ENCODE results near the gene CRYGB. TPM values are rescaled to one million over a fixed set of nuclear protein-coding genes. Genes with fewer than 3 reads are reported as not detected.

The CRYGB gene
- total and polyA plus RNA-seq, 10 of the 15 experiments (the other 5 are each of a cell fraction or from before 2014, with no cell fraction given) = not detected

DNA sequence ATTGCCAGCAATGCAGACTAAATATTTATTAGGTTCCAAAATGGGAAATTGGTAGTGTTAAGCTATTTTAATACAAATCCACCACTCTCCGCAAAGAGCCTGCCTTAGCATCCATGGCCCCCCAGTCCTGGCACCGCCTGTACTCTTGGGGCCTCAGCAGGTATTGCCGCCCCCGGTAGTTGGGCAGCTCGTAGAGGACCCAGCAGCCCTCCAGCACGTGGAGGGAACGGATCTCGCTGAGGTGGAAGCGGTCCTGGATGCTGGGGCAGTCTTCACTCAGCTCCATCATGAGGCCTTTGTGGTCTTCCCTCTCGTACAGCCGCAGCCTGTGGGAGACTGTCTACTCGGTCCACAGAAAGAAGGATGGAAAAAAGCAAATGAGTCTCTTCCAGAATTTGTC, 17.8 kb downstream of the CRYGB start:
- CTCF ChIA-PET = no interaction called here
- ATAC-seq = no peak
- Histone ChIP-seq H4K20me1 (ENCODE audit: control insufficient read depth, insufficient read depth) (no peaks in the 10 kb centered on the region; the same call in 1 of the 2 replicates), H3K27me3 (replicated peaks in 1 of 2; ENCODE audit: control insufficient read depth in 2 of 2, insufficient read depth in 2 of 2, low read length in 1 of 2) (peaks cover 0 to 7% of the 10 kb centered on the region in 2 experiments; a peak in 1 of 4 replicates), H3K27ac (ENCODE audit: control insufficient read depth, insufficient read depth) (no peak overlapping the region), H3K9me3 (replicated peaks; ENCODE audit: control insufficient read depth, insufficient read depth, low read length) (no peaks in the 10 kb centered on the region; the same call in 2 of the 3 replicates), H3K4me1 (ENCODE audit: control insufficient read depth, insufficient read depth, low read length) (no peaks in the 10 kb centered on the region), H2AFZ (ENCODE audit: control insufficient read depth, low read depth, low read length) (no peak overlapping the region), H3K9ac (ENCODE audit: control insufficient read depth, insufficient read depth, low read length) (no peak overlapping the region), H3K36me3 (ENCODE audit: control insufficient read depth in 2 of 2, insufficient read depth in 2 of 2, low read length in 1 of 2) (no peaks in the 10 kb centered on the region), H3K4me3 (no peak overlapping the region), H3K79me2 (ENCODE audit: control insufficient read depth, insufficient read depth, low read length) (no peaks in the 10 kb centered on the region), H3K4me2 (ENCODE audit: control insufficient read depth, insufficient read depth) (no peak overlapping the region)
- no peak for DNase-seq (ENCODE audit: low read depth, low spot score)
- in situ Hi-C loops (cut with MboI) (no loop called here), intact Hi-C loops (cut with micrococcal nuclease; ENCODE audit: unreplicated experiment) (no loop called here)
- no peak for FAIRE-seq
- RAD21 ChIA-PET (ENCODE audit: unreplicated experiment) = no interaction called here
- 46% methylated on average over 12 of the region's 12 CpGs for WGBS (ENCODE audit: insufficient coverage, insufficient replicate concordance, low lambda C conversion rate, missing lambda C conversion rate)
- POLR2A ChIA-PET = interaction anchor here (0.5 kb wide), 1 partner anchor 439 kb away, joined by 4 read pairs; no protein-coding TSS in a partner anchor
- no TSS peak for BruUV-seq (replicated peaks)
- SMC1A ChIA-PET (ENCODE audit: uncharacterized antibody, unreplicated experiment) = no interaction called here
- TF ChIP-seq, protein P1, sequence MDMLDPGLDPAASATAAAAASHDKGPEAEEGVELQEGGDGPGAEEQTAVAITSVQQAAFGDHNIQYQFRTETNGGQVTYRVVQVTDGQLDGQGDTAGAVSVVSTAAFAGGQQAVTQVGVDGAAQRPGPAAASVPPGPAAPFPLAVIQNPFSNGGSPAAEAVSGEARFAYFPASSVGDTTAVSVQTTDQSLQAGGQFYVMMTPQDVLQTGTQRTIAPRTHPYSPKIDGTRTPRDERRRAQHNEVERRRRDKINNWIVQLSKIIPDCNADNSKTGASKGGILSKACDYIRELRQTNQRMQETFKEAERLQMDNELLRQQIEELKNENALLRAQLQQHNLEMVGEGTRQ (IDR thresholded peaks at IDR 0.05; ENCODE audit: borderline replicate concordance, low read depth, low read length) = no peak
- TF ChIP-seq NR2F1 (conservative IDR thresholded peaks at IDR 0.05) = no peak
- no peak for TF ChIP-seq TCF12 (IDR thresholded peaks at IDR 0.05; ENCODE audit: low read depth, low read length)
- TF ChIP-seq SMC3 (IDR thresholded peaks at IDR 0.05; ENCODE audit: borderline replicate concordance, low read length) = no peak
- TF ChIP-seq, protein P2, sequence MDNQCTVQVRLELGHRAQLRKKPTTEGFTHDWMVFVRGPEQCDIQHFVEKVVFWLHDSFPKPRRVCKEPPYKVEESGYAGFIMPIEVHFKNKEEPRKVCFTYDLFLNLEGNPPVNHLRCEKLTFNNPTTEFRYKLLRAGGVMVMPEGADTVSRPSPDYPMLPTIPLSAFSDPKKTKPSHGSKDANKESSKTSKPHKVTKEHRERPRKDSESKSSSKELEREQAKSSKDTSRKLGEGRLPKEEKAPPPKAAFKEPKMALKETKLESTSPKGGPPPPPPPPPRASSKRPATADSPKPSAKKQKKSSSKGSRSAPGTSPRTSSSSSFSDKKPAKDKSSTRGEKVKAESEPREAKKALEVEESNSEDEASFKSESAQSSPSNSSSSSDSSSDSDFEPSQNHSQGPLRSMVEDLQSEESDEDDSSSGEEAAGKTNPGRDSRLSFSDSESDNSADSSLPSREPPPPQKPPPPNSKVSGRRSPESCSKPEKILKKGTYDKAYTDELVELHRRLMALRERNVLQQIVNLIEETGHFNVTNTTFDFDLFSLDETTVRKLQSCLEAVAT (IDR thresholded peaks at IDR 0.05) = no peak
- TF ChIP-seq, protein P3, sequence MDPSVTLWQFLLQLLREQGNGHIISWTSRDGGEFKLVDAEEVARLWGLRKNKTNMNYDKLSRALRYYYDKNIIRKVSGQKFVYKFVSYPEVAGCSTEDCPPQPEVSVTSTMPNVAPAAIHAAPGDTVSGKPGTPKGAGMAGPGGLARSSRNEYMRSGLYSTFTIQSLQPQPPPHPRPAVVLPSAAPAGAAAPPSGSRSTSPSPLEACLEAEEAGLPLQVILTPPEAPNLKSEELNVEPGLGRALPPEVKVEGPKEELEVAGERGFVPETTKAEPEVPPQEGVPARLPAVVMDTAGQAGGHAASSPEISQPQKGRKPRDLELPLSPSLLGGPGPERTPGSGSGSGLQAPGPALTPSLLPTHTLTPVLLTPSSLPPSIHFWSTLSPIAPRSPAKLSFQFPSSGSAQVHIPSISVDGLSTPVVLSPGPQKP (IDR thresholded peaks at IDR 0.05; ENCODE audit: low read depth, low read length) = no peak
- TF ChIP-seq CUX1 (IDR thresholded peaks at IDR 0.05; ENCODE audit: insufficient replicate concordance, low read depth, low read length) = no peak
- no peak for TF ChIP-seq SP1 (IDR thresholded peaks at IDR 0.05; ENCODE audit: low read depth, low read length)
- TF ChIP-seq, protein P4, sequence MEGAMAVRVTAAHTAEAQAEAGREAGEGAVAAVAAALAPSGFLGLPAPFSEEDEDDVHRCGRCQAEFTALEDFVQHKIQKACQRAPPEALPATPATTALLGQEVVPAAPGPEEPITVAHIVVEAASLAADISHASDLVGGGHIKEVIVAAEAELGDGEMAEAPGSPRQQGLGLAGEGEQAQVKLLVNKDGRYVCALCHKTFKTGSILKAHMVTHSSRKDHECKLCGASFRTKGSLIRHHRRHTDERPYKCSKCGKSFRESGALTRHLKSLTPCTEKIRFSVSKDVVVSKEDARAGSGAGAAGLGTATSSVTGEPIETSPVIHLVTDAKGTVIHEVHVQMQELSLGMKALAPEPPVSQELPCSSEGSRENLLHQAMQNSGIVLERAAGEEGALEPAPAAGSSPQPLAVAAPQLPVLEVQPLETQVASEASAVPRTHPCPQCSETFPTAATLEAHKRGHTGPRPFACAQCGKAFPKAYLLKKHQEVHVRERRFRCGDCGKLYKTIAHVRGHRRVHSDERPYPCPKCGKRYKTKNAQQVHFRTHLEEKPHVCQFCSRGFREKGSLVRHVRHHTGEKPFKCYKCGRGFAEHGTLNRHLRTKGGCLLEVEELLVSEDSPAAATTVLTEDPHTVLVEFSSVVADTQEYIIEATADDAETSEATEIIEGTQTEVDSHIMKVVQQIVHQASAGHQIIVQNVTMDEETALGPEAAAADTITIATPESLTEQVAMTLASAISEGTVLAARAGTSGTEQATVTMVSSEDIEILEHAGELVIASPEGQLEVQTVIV (IDR thresholded peaks at IDR 0.05; ENCODE audit: borderline replicate concordance, partially characterized antibody) = no peak
- TF ChIP-seq ZSCAN29 (IDR thresholded peaks at IDR 0.05) = no peak
- TF ChIP-seq NFYA (IDR thresholded peaks at IDR 0.05; ENCODE audit: borderline replicate concordance, low read depth, low read length) = no peak
- TF ChIP-seq FOS (IDR thresholded peaks at IDR 0.05; ENCODE audit: borderline replicate concordance, extremely low read depth, insufficient read length) = no peak
